IPS-18a (cell line): Measurements from ENCODE around the gene OTOF.

ENCODE experiments used
- H3K27ac ChIP-seq: one replicate; pipeline ENCODE4 v1.5.1; 2013; ENCODE audit warnings: low read length
- H3K27me3 ChIP-seq: one replicate; pipeline ENCODE4 v1.6.1; 2013; ENCODE audit warnings: mild to moderate bottlenecking, low read length; ENCODE audit not compliant: control insufficient read depth, insufficient read depth
- H3K36me3 ChIP-seq: one replicate; pipeline ENCODE4 v1.6.1; 2013; ENCODE audit warnings: low read depth, low read length; ENCODE audit not compliant: control insufficient read depth
- H3K4me1 ChIP-seq: one replicate; pipeline ENCODE4 v1.6.1; 2013; ENCODE audit warnings: low read depth, low read length; ENCODE audit not compliant: control insufficient read depth
- H3K4me3 ChIP-seq: one replicate; pipeline ENCODE4 v1.5.1; 2013; ENCODE audit warnings: low read length
- H3K9ac ChIP-seq: one replicate; pipeline ENCODE4 v1.6.1; 2013; ENCODE audit warnings: mild to moderate bottlenecking, low read length, moderate library complexity
- H3K9me3 ChIP-seq: one replicate; pipeline ENCODE4 v1.6.1; 2013; ENCODE audit warnings: low read depth, low read length; ENCODE audit not compliant: control insufficient read depth

The OTOF gene

GRCh38 chr2:26460613-26461031 is 17.3 kb downstream of the OTOF start:
- H3K4me3 ChIP-seq, result no peak overlapping the region
- H3K9ac ChIP-seq, result no peak overlapping the region
- no peaks in the 10 kb centered on the region for H3K9me3 ChIP-seq
- H3K27ac ChIP-seq, result no peak overlapping the region
- H3K36me3 ChIP-seq, result no peaks in the 10 kb centered on the region
- H3K27me3 ChIP-seq, result no peaks in the 10 kb centered on the region
- H3K4me1 ChIP-seq, result peaks cover 6% of the 10 kb centered on the region

- Histone ChIP-seq H3K27ac (no peak overlapping the region), H3K4me1 (peaks cover 6% of the 10 kb centered on the region), H3K4me3 (no peak overlapping the region), H3K9me3 (no peaks in the 10 kb centered on the region), H3K9ac (no peak overlapping the region), H3K36me3 (no peaks in the 10 kb centered on the region), H3K27me3 (no peaks in the 10 kb centered on the region)
Observed at GRCh38 chr2:26459991-26460612, 17.8 kb downstream of the OTOF start.

- Histone ChIP-seq H3K27ac (no peak overlapping the region), H3K9ac (no peak overlapping the region), H3K36me3 (no peaks in the 10 kb centered on the region), H3K4me3 (no peak overlapping the region), H3K27me3 (no peaks in the 10 kb centered on the region), H3K4me1 (peaks cover 6% of the 10 kb centered on the region), H3K9me3 (no peaks in the 10 kb centered on the region)
Observed at GRCh38 chr2:26458365-26459042, 19.4 kb downstream of the OTOF start.

- Histone ChIP-seq H3K9ac (no peak overlapping the region), H3K36me3 (no peaks in the 10 kb centered on the region), H3K27me3 (no peaks in the 10 kb centered on the region), H3K27ac (no peak overlapping the region), H3K9me3 (no peaks in the 10 kb centered on the region), H3K4me1 (peaks cover 6% of the 10 kb centered on the region), H3K4me3 (no peak overlapping the region)
Observed at GRCh38 chr2:26457695-26458364, 20.1 kb downstream of the OTOF start.

GRCh38 chr2:26457251-26457666 is 20.7 kb downstream of the OTOF start:
- Histone ChIP-seq H3K4me1 (peaks cover under 1% of the 10 kb centered on the region), H3K9me3 (no peaks in the 10 kb centered on the region), H3K27ac (no peak overlapping the region), H3K9ac (no peak overlapping the region), H3K4me3 (no peak overlapping the region), H3K27me3 (no peaks in the 10 kb centered on the region), H3K36me3 (no peaks in the 10 kb centered on the region)

- Histone ChIP-seq H3K27me3 (no peaks in the 10 kb centered on the region), H3K9me3 (no peaks in the 10 kb centered on the region), H3K9ac (no peak overlapping the region), H3K27ac (no peak overlapping the region), H3K36me3 (no peaks in the 10 kb centered on the region), H3K4me1 (no peaks in the 10 kb centered on the region), H3K4me3 (no peak overlapping the region)
Observed at GRCh38 chr2:26456440-26457250, 21.3 kb downstream of the OTOF start.

GRCh38 chr2:26455670-26456439 is 22.1 kb downstream of the OTOF start:
- Histone ChIP-seq H3K9ac (no peak overlapping the region), H3K36me3 (no peaks in the 10 kb centered on the region)

GRCh38 chr2:26455037-26455669 is 22.8 kb downstream of the OTOF start:
- Histone ChIP-seq H3K36me3 (no peaks in the 10 kb centered on the region), H3K9me3 (no peaks in the 10 kb centered on the region), H3K4me3 (no peak overlapping the region), H3K27me3 (no peaks in the 10 kb centered on the region), H3K27ac (no peak overlapping the region), H3K4me1 (no peaks in the 10 kb centered on the region), H3K9ac (no peak overlapping the region)

More at GRCh38 chr2:26455670-26456439, 22.1 kb downstream of the OTOF start:
- H3K27ac ChIP-seq, result no peak overlapping the region
- H3K4me1 ChIP-seq, result no peaks in the 10 kb centered on the region
- H3K27me3 ChIP-seq, result no peaks in the 10 kb centered on the region
- no peaks in the 10 kb centered on the region for H3K9me3 ChIP-seq
- no peak overlapping the region for H3K4me3 ChIP-seq

- Histone ChIP-seq H3K27me3 (no peaks in the 10 kb centered on the region), H3K4me3 (no peak overlapping the region), H3K4me1 (no peaks in the 10 kb centered on the region), H3K9ac (no peak overlapping the region), H3K27ac (no peak overlapping the region), H3K36me3 (no peaks in the 10 kb centered on the region), H3K9me3 (no peaks in the 10 kb centered on the region)
Observed at GRCh38 chr2:26454561-26455001, 23.3 kb downstream of the OTOF start.

- H3K27me3 ChIP-seq, result no peaks in the 10 kb centered on the region
- no peaks in the 10 kb centered on the region for H3K9me3 ChIP-seq
Observed at GRCh38 chr2:26453421-26454329, 24.2 kb downstream of the OTOF start.

More at GRCh38 chr2:26453421-26454329, 24.2 kb downstream of the OTOF start:
- Histone ChIP-seq H3K4me3 (no peak overlapping the region), H3K27ac (no peak overlapping the region), H3K4me1 (no peaks in the 10 kb centered on the region), H3K9ac (no peak overlapping the region), H3K36me3 (no peaks in the 10 kb centered on the region)
